CD4-positive, alpha-beta T cell (primary cell): ENCODE data around the gene ADARB2. TPM values are rescaled to one million over a fixed set of nuclear protein-coding genes. Genes with fewer than 3 reads are reported as not detected.

ENCODE experiments used
- ATAC-seq: fragments of 200-7000 bp; cut with Tn5 transposase; one replicate; pipeline ENCODE4 v1.10.0; 2022; ENCODE audit warnings: mild to moderate bottlenecking; ENCODE audit not compliant: poor library complexity
- CTCF ChIA-PET: fragments of 350-600 bp; sonication (Branson Sonifier 250); formaldehyde crosslinking; loops from one replicate; lab custom pipeline; 2021; ENCODE audit warnings: antibody characterized with exemption, inconsistent platforms; lab: Charles Lee
- POLR2A ChIA-PET: fragments of 350-600 bp; sonication (Branson Sonifier 250); formaldehyde crosslinking; loops from one replicate; lab custom pipeline; 2021; ENCODE audit warnings: antibody characterized with exemption, inconsistent platforms; lab: Charles Lee
- DNase-seq, 14 experiments: peaks; one replicate each; pipeline ENCODE4 v3.0.0-alpha.2; 2013 to 2020; ENCODE audit warnings: mixed read lengths in 2 of 14
- H3K27ac ChIP-seq, 2 donors: one replicate each; pipeline versions ENCODE4 v1.5.1 to v1.7.0; 2013; ENCODE audit warnings: low read length in 2 of 2, low read depth in 1 of 2, mild to moderate bottlenecking in 1 of 2
- H3K27me3 ChIP-seq, 2 experiments: 1 replicate in 1 of 2; 2 replicates in 1 of 2; pipeline versions ENCODE4 v1.6.1 to v1.7.0; 2013; ENCODE audit warnings: low read length in 2 of 2, control low read depth in 1 of 2, mild to moderate bottlenecking in 1 of 2, moderate library complexity in 1 of 2; ENCODE audit not compliant: insufficient read depth in 2 of 2, control insufficient read depth in 1 of 2
- H3K36me3 ChIP-seq: one replicate; pipeline ENCODE4 v1.6.1; 2013; ENCODE audit warnings: low read length, control low read depth; ENCODE audit not compliant: insufficient read depth
- H3K4me1 ChIP-seq: one replicate; pipeline ENCODE4 v1.6.1; 2013; ENCODE audit warnings: low read length, control low read depth; ENCODE audit not compliant: insufficient read depth
- H3K4me3 ChIP-seq: one replicate; pipeline ENCODE4 v1.5.1; 2013; ENCODE audit warnings: mild to moderate bottlenecking, low read length, moderate library complexity
- H3K9me3 ChIP-seq, 2 experiments: 1 replicate in 1 of 2; 2 replicates in 1 of 2; pipeline versions ENCODE4 v1.6.1 to v1.7.0; 2013; ENCODE audit warnings: low read length in 2 of 2, mild to moderate bottlenecking in 2 of 2, control low read depth in 1 of 2, moderate library complexity in 1 of 2; ENCODE audit not compliant: control insufficient read depth in 1 of 2, insufficient read depth in 1 of 2
- H3K27ac Mint-ChIP-seq: one replicate; pipeline ENCODE4 v1.8.0; 2020; ENCODE audit warnings: mixed read lengths
- H3K27me3 Mint-ChIP-seq: one replicate; pipeline ENCODE4 v1.8.0; 2021; ENCODE audit warnings: mixed read lengths
- H3K36me3 Mint-ChIP-seq: one replicate; pipeline ENCODE4 v1.8.0; 2021; ENCODE audit warnings: low read depth, mixed read lengths
- H3K4me1 Mint-ChIP-seq: one replicate; pipeline ENCODE4 v1.8.0; 2021; ENCODE audit warnings: low read depth, mixed read lengths
- H3K4me3 Mint-ChIP-seq: one replicate; pipeline ENCODE4 v1.8.0; 2020; ENCODE audit warnings: mild to moderate bottlenecking, mixed read lengths
- H3K9me3 Mint-ChIP-seq: one replicate; pipeline ENCODE4 v1.8.0; 2020; ENCODE audit warnings: mixed read lengths
- intact Hi-C, 2 experiments: fragments of 100-400 bp; cut with DNase I in 1 of 2; cut with micrococcal nuclease in 1 of 2; formaldehyde crosslinking; loops; one replicate each; pipeline versions ENCODE4 v1.15.1 to v1.9.0; 2023 to 2025; cut with DNase I, micrococcal nuclease
- total RNA-seq, 174 experiments: library from RNA in 2 of 174; stranded (reverse) in 2 of 174; gene quantifications; one replicate each; pipeline ENCODE4 v1.2.3 and lab custom pipeline; 2021 to 2026
- TF ChIP-seq, protein P1 (sequence below): fragments of 200-600 bp; IDR thresholded peaks from one replicate; pipeline ENCODE4 v1.8.0; 2022; ENCODE audit warnings: antibody characterized with exemption, mild to moderate bottlenecking

Gene ADARB2
- total RNA-seq, 2 experiments from 2014 or later, result 0.14 TPM; not detected in 1

DNA sequence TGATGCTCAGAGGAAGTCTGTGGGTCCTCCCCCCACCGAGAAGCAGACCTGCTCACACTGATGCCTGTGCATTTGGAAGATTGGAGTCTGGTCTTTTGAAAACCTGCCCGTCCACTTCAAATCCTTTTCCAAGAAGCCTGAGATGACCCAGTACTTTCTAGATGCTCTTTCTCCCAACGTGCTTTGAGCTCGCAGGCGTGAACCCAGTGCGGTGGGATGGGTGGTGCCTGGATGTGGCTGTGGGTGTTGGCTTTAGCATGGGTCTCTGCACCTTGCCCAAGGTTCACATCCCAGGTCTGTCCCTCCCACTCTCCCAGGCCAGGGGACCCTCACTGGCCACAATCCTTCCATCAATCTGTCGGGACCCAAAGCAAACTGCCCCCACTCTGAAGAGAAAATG is 170.2 kb downstream of the ADARB2 start:
- CTCF ChIA-PET, result no interaction called here
- H3K27ac ChIP-seq, result no peak overlapping the region
- POLR2A ChIA-PET, result no interaction called here

DNA sequence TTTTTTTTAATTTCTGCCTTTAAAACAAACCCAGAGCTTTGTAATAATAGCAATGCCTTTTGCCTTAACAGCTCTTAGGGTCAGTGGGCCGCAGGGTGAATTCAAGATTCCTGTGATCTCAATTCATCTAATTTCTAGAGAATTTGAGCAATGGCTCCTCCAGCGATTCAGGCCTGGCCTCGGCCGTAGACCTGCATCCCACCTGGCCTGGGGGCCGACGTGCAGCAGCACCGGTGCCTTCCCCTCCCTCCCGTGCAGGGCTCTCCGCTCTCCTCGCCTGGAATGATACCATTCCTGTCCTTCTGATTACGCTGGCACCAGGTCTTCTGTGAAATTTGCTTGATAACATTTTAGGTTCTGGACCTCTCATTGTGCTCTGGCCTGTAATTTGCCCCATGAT is 172.5 kb downstream of the ADARB2 start:
- CTCF ChIA-PET, result no interaction called here
- POLR2A ChIA-PET, result no interaction called here
- Mint-ChIP-seq H3K27me3 (peaks cover 13% of the 10 kb centered on the region), H3K36me3 (no peaks in the 10 kb centered on the region), H3K4me1 (no peaks in the 10 kb centered on the region), H3K9me3 (no peaks in the 10 kb centered on the region), H3K4me3 (no peak overlapping the region), H3K27ac (no peak overlapping the region)
- no peaks in the 10 kb centered on the region for H3K9me3 ChIP-seq
- no peak overlapping the region for H3K27ac ChIP-seq
- no peaks in the 10 kb centered on the region for H3K36me3 ChIP-seq
- TF ChIP-seq, protein P1, sequence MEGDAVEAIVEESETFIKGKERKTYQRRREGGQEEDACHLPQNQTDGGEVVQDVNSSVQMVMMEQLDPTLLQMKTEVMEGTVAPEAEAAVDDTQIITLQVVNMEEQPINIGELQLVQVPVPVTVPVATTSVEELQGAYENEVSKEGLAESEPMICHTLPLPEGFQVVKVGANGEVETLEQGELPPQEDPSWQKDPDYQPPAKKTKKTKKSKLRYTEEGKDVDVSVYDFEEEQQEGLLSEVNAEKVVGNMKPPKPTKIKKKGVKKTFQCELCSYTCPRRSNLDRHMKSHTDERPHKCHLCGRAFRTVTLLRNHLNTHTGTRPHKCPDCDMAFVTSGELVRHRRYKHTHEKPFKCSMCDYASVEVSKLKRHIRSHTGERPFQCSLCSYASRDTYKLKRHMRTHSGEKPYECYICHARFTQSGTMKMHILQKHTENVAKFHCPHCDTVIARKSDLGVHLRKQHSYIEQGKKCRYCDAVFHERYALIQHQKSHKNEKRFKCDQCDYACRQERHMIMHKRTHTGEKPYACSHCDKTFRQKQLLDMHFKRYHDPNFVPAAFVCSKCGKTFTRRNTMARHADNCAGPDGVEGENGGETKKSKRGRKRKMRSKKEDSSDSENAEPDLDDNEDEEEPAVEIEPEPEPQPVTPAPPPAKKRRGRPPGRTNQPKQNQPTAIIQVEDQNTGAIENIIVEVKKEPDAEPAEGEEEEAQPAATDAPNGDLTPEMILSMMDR, result no peak
- intact Hi-C loops, result no loop called here
- DNase-seq, result no peak
- no peaks in the 10 kb centered on the region for H3K27me3 ChIP-seq
- no peak overlapping the region for H3K4me3 ChIP-seq
- ATAC-seq, result no peak
- H3K4me1 ChIP-seq, result no peaks in the 10 kb centered on the region

More for the DNA sequence above, 170.2 kb downstream of the ADARB2 start:
- Mint-ChIP-seq H3K27ac (no peak overlapping the region), H3K4me1 (no peaks in the 10 kb centered on the region), H3K27me3 (peaks cover 13% of the 10 kb centered on the region), H3K4me3 (no peak overlapping the region), H3K36me3 (no peaks in the 10 kb centered on the region), H3K9me3 (no peaks in the 10 kb centered on the region)
- no peak for DNase-seq
- H3K4me3 ChIP-seq, result no peak overlapping the region
- no peak for ATAC-seq
- H3K4me1 ChIP-seq, result no peaks in the 10 kb centered on the region
- H3K36me3 ChIP-seq, result no peaks in the 10 kb centered on the region
- no peaks in the 10 kb centered on the region for H3K27me3 ChIP-seq
- H3K9me3 ChIP-seq, result peaks cover 0 to 5% of the 10 kb centered on the region in 2 experiments
- intact Hi-C loops, result no loop called here
- TF ChIP-seq, protein P1, result no peak

- ATAC-seq, result no peak
- no peaks in the 10 kb centered on the region for H3K36me3 ChIP-seq
These were observed 174.3 kb downstream of the ADARB2 start for GRCh38 chr10:1563028-1563427.

More at GRCh38 chr10:1563028-1563427, 174.3 kb downstream of the ADARB2 start:
- Mint-ChIP-seq H3K27me3 (peaks cover 22% of the 10 kb centered on the region), H3K27ac (no peak overlapping the region), H3K9me3 (no peaks in the 10 kb centered on the region), H3K4me3 (no peak overlapping the region), H3K4me1 (no peaks in the 10 kb centered on the region), H3K36me3 (no peaks in the 10 kb centered on the region)
- H3K4me3 ChIP-seq, result no peak overlapping the region
- DNase-seq, result no peak
- CTCF ChIA-PET, result no interaction called here
- peaks cover 0 to 4% of the 10 kb centered on the region in 2 experiments for H3K9me3 ChIP-seq
- TF ChIP-seq, protein P1, result no peak
- POLR2A ChIA-PET, result no interaction called here
- no peak overlapping the region for H3K27ac ChIP-seq
- intact Hi-C loops, result no loop called here
- no peaks in the 10 kb centered on the region for H3K4me1 ChIP-seq
- no peaks in the 10 kb centered on the region for H3K27me3 ChIP-seq
